Adrenal gland (tissue), 12 donors: ENCODE measurements around the gene GOLGA8J. TPM values are rescaled to one million over a fixed set of nuclear protein-coding genes. Genes with fewer than 3 reads are reported as not detected.

ENCODE experiments used
- DNase-seq, 7 donors: peaks; one replicate each; pipeline ENCODE4 v3.0.0-alpha.2; 2019 to 2020
- H3K27ac ChIP-seq, 5 donors: fragments of 200-600 bp; sonication (generic) in 4 of 5; 1 replicate in 3 of 5; 2 replicates in 2 of 5; pipeline versions ENCODE4 v1.5.1 to v1.8.0; 2016 to 2020; ENCODE audit warnings: mild to moderate bottlenecking in 1 of 5
- H3K27me3 ChIP-seq: fragments of 200-600 bp; 2 replicates; pipeline ENCODE4 v1.8.0; 2021
- H3K36me3 ChIP-seq, 2 donors: fragments of 200-600 bp; replicated peaks in 1 of 2; 1 replicate in 1 of 2; 2 replicates in 1 of 2; pipeline versions ENCODE4 v1.5.1 to v1.8.0; 2018 to 2022
- H3K4me1 ChIP-seq, 2 donors: fragments of 200-600 bp; replicated peaks in 1 of 2; 1 replicate in 1 of 2; 2 replicates in 1 of 2; pipeline versions ENCODE4 v1.5.1 to v1.8.0; 2018 to 2021
- H3K4me3 ChIP-seq, 4 donors: fragments of 200-600 bp; sonication (generic) in 3 of 4; one replicate each; pipeline ENCODE4 v1.5.1; 2016 to 2018
- H3K9me3 ChIP-seq, 3 donors: fragments of 200-600 bp; sonication (generic) in 1 of 3; replicated peaks in 1 of 3; 1 replicate in 2 of 3; 2 replicates in 1 of 3; pipeline versions ENCODE4 v1.5.1 to v1.8.0; 2016 to 2021
- POLR2A ChIP-seq, 2 donors: fragments of 450-650 bp; IDR thresholded peaks; one replicate each; pipeline ENCODE4 v1.6.1; 2017; ENCODE audit warnings: antibody characterized with exemption in 2 of 2, mild to moderate bottlenecking in 2 of 2, moderate library complexity in 1 of 2
- WGBS, 4 donors: extraction: QIAGEN DNeasy Blood & Tissue Kit in 2 of 4; methylation state at CpG; one replicate each; pipeline versions ENCODE4 v1.1.5 to v1.1.7; 2013 to 2017; 5-methylcytosine and 5-hydroxymethylcytosine counted together
- intact Hi-C, 2 donors: fragments of 100-400 bp; cut with DNase I; formaldehyde crosslinking; loops; one replicate each; pipeline versions ENCODE4 v1.14.1 to v1.15.0; 2022 to 2023
- polyA plus RNA-seq, 3 donors: library from polyadenylated mRNA; stranded (reverse); fragments of 200-250 nt in 2 of 3; fragments of 350-450 nt in 1 of 3; fragmentation: Illumina TruSeq in 1 of 3; extraction: RNeasy Lipid Tissue Mini Kit (QIAGEN cat#74804) in 1 of 3; gene quantifications; one replicate each; pipeline ENCODE4 v1.2.3, GENCODE V29; 2013 to 2014
- total RNA-seq, 9 donors: library from RNA; depleted of rRNA in 4 of 9; stranded (reverse); fragments of >200 nt in 4 of 9; fragments of 120-200 nt in 1 of 9; fragmentation: NEBNext Ultra II Directional in 1 of 9; extraction: Animal tissue kit (Norgen Biotek cat#: 25700) in 1 of 9; gene quantifications; one replicate each; pipeline versions ENCODE4 v1.1.0 to v1.2.4, GENCODE V29; 2013 to 2023
- TF ChIP-seq, protein P1 (sequence below), 6 experiments: fragments of 450-650 bp in 4 of 6; fragments of 200-600 bp in 2 of 6; sonication (generic) in 1 of 6; IDR thresholded peaks; 1 replicate in 5 of 6; 2 replicates in 1 of 6; pipeline versions ENCODE4 v1.5.1 to v1.8.0; 2016 to 2021; ENCODE audit warnings: antibody characterized with exemption in 6 of 6, mild to moderate bottlenecking in 2 of 6, moderate library complexity in 1 of 6
- donor health status: healthy with polysubstance abuse.
- donor health status: Bipolar disorder and iron deficiency.
- donor health status: DM: yes; HTN: yes; CAD: no.
- donor health status: DM: no; HTN: no; CAD: no.
- donor health status: DM: no; HTN: no; CAD: no.
- donor health status: DM: yes; HTN: yes; CAD: no.

Gene GOLGA8J
- total and polyA plus RNA-seq, 12 donors: 0.29 TPM; not detected in 11

GRCh38 chr15:30056166-30056565 is 26.6 kb upstream of the GOLGA8J start:
- no peaks in the 10 kb centered on the region for H3K4me1 ChIP-seq
- no peak overlapping the region for H3K27ac ChIP-seq

DNA sequence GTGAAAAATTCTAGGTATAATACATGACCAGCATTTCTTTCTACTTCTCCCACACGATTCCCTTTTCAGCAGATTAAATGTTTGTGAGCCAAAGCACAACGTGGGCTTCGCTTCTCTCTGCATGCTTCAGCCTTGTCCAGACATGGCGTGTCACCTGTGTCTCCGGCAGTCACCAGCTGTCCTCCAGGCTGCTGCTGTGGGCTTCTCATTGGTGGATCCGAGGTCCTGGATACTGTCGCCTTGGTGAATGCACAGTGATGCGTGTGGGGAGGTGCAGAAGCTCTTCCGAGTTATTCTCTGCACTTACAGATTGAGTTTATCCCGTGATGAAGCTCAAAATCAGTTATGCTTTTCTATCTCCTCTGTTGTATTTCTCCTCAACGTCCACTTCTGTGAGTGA is 23.0 kb upstream of the GOLGA8J start:
- no peak for DNase-seq
- Histone ChIP-seq H3K9me3 (no peaks in the 10 kb centered on the region), H3K36me3 (no peaks in the 10 kb centered on the region), H3K27ac (no peak overlapping the region), H3K4me1 (no peaks in the 10 kb centered on the region), H3K27me3 (no peaks in the 10 kb centered on the region), H3K4me3 (no peak overlapping the region)
- WGBS, 4 donors: 72 to 88% (median 80%) methylated on average over 11 of the region's 11 CpGs
- TF ChIP-seq, protein P1, sequence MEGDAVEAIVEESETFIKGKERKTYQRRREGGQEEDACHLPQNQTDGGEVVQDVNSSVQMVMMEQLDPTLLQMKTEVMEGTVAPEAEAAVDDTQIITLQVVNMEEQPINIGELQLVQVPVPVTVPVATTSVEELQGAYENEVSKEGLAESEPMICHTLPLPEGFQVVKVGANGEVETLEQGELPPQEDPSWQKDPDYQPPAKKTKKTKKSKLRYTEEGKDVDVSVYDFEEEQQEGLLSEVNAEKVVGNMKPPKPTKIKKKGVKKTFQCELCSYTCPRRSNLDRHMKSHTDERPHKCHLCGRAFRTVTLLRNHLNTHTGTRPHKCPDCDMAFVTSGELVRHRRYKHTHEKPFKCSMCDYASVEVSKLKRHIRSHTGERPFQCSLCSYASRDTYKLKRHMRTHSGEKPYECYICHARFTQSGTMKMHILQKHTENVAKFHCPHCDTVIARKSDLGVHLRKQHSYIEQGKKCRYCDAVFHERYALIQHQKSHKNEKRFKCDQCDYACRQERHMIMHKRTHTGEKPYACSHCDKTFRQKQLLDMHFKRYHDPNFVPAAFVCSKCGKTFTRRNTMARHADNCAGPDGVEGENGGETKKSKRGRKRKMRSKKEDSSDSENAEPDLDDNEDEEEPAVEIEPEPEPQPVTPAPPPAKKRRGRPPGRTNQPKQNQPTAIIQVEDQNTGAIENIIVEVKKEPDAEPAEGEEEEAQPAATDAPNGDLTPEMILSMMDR (IDR thresholded peaks at IDR 0.05): no peak
- no peak for TF ChIP-seq POLR2A (IDR thresholded peaks at IDR 0.05)
- intact Hi-C loops: no loop called here

More at GRCh38 chr15:30056166-30056565, 26.6 kb upstream of the GOLGA8J start:
- no peaks in the 10 kb centered on the region for H3K36me3 ChIP-seq
- DNase-seq: no peak
- no peaks in the 10 kb centered on the region for H3K27me3 ChIP-seq
- WGBS, 4 donors: 85 to 88% (median 87%) methylated on average over 4 of the region's 4 CpGs
- TF ChIP-seq POLR2A (IDR thresholded peaks at IDR 0.05): no peak
- TF ChIP-seq, protein P1 (IDR thresholded peaks at IDR 0.05): no peak
- intact Hi-C loops: no loop called here
- H3K9me3 ChIP-seq: no peaks in the 10 kb centered on the region
- no peak overlapping the region for H3K4me3 ChIP-seq

- Histone ChIP-seq H3K27ac (no peak overlapping the region), H3K4me3 (no peak overlapping the region), H3K4me1 (no peaks in the 10 kb centered on the region), H3K9me3 (no peaks in the 10 kb centered on the region), H3K36me3 (no peaks in the 10 kb centered on the region), H3K27me3 (no peaks in the 10 kb centered on the region)
- 91 to 93% (median 92%) methylated on average over 4 of the region's 4 CpGs for WGBS, 4 donors
- DNase-seq: no peak
- no peak for TF ChIP-seq POLR2A (IDR thresholded peaks at IDR 0.05)
- TF ChIP-seq, protein P1 (IDR thresholded peaks at IDR 0.05): no peak
- intact Hi-C loops: no loop called here
Observed at GRCh38 chr15:30062881-30063280, 19.9 kb upstream of the GOLGA8J start.

- Histone ChIP-seq H3K27me3 (no peaks in the 10 kb centered on the region), H3K4me3 (no peak overlapping the region), H3K4me1 (no peaks in the 10 kb centered on the region), H3K9me3 (no peaks in the 10 kb centered on the region), H3K36me3 (no peaks in the 10 kb centered on the region), H3K27ac (no peak overlapping the region)
- WGBS, 4 donors: 31 to 54% (median 45%) methylated on average over 2 of the region's 2 CpGs
- TF ChIP-seq, protein P1 (IDR thresholded peaks at IDR 0.05): no peak
- no peak for TF ChIP-seq POLR2A (IDR thresholded peaks at IDR 0.05)
- no peak for DNase-seq
- intact Hi-C loops: no loop called here
Observed at GRCh38 chr15:30063835-30064546, 18.8 kb upstream of the GOLGA8J start.
